GM21528 (cell line): Measurements from ENCODE around the gene GRB7.

ENCODE experiments used
- ATAC-seq: cut with Tn5 transposase; IDR thresholded peaks from one replicate; pipeline ENCODE4 v1.9.1; 2021; ENCODE audit warnings: mild to moderate bottlenecking, moderate library complexity; ENCODE audit not compliant: unreplicated experiment, low FRiP score

GRB7 gene

GRCh38 chr17:39765766-39766165, 28.0 kb downstream of the GRB7 start:
- ATAC-seq, result no peak

- ATAC-seq, result no peak
Measured at GRCh38 chr17:39767147-39767546, 29.4 kb downstream of the GRB7 start.

- peak; percentile 50 for ATAC-seq
Measured at GRCh38 chr17:39769974-39770587, 32.3 kb downstream of the GRB7 start.

GRCh38 chr17:39772415-39772814, 34.7 kb downstream of the GRB7 start:
- ATAC-seq, result no peak

- no peak for ATAC-seq
Measured at GRCh38 chr17:39772987-39773934, 35.5 kb downstream of the GRB7 start.

GRCh38 chr17:39774047-39774446, 36.3 kb downstream of the GRB7 start:
- no peak for ATAC-seq

- ATAC-seq, result no peak
Measured at GRCh38 chr17:39775031-39775430, 37.3 kb downstream of the GRB7 start.

GRCh38 chr17:39776252-39776651, 38.5 kb downstream of the GRB7 start:
- ATAC-seq, result no peak

- peak; percentile 45 for ATAC-seq
Measured at GRCh38 chr17:39777534-39778365, 40.0 kb downstream of the GRB7 start.

GRCh38 chr17:39781031-39781860, 43.5 kb downstream of the GRB7 start:
- no peak for ATAC-seq

GRCh38 chr17:39781861-39782213, 44.1 kb downstream of the GRB7 start:
- ATAC-seq, result no peak

GRCh38 chr17:39782481-39782880, 44.7 kb downstream of the GRB7 start:
- ATAC-seq, result no peak

- no peak for ATAC-seq
Measured at GRCh38 chr17:39782980-39783379, 45.2 kb downstream of the GRB7 start.

GRCh38 chr17:39787041-39787440, 49.3 kb downstream of the GRB7 start:
- ATAC-seq, result no peak

- ATAC-seq, result no peak
Measured at GRCh38 chr17:39787743-39788484, 50.2 kb downstream of the GRB7 start.

GRCh38 chr17:39791111-39791992, 53.6 kb downstream of the GRB7 start:
- ATAC-seq, result no peak

- no peak for ATAC-seq
Measured at GRCh38 chr17:39792526-39793221, 54.9 kb downstream of the GRB7 start.

GRCh38 chr17:39793301-39793872, 55.6 kb downstream of the GRB7 start:
- no peak for ATAC-seq
